Activated naive CD4-positive, alpha-beta T cell treated with Interleukin-2 at 50 U/mL for 16 hours (primary cell): ENCODE results near the gene ARHGEF1.
A peak's percentile ranks its signal among the peaks of the same experiment; 100 is the strongest.
"Not testable (repeated sequence)": the region's sequence is repeated elsewhere in the genome, so short reads cannot be mapped to it uniquely, and the experiment has no call there.

Experiments used
- DNase-seq: peaks from one replicate; pipeline ENCODE4 v3.0.0-alpha.2; 2020

ARHGEF1 gene

GRCh38 chr19:41863209-41863931, 19.6 kb upstream of the ARHGEF1 start:
- no peak for DNase-seq

- no peak for DNase-seq
These were observed 18.6 kb upstream of the ARHGEF1 start for GRCh38 chr19:41864374-41864773.

GRCh38 chr19:41866284-41866683, 16.7 kb upstream of the ARHGEF1 start:
- peak; percentile 10 for DNase-seq

GRCh38 chr19:41868120-41868988, 14.6 kb upstream of the ARHGEF1 start:
- no peak for DNase-seq

DNA sequence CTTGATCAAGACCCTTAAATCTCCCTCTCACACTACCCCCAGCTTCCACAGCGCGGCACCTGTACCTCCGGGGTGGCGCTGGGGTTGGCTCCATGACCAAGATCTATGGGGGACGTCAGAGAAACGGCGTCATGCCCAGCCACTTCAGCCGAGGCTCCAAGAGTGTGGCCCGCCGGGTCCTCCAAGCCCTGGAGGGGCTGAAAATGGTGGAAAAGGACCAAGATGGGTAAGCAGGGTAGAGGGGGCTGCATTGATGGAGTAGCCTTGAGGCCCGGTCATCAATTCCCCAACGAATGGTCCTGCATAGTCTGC, 14.0 kb upstream of the ARHGEF1 start:
- DNase-seq = no peak

DNA sequence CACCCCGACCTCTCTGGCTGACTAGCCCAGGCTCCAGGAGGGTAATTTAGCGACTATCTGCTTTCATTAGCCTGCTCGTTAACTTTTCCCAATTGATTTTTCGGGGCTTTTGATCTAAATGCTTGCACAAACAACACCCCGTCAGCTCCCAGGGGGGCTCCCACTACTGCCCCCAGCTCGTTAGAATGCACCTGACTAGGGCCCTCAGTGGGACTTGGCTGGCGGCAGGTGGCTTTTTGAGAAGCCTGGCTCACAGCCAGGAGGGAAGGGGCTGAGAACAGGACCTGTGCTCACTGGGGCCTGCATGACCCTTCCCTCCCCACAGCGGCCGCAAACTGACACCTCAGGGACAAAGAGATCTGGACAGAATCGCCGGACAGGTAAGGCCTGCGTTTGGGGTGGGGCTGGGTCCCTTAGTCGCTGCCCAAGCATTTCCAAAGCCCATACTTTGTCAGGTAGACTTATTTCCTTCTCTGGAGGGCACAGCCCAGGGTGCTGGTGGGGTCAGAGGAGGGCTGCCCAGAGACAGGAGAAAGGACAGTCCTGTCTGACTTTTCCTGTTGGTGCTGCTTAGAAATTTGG, 13.5 kb upstream of the ARHGEF1 start:
- no peak for DNase-seq

GRCh38 chr19:41870401-41870873, 12.5 kb upstream of the ARHGEF1 start:
- DNase-seq = no peak

GRCh38 chr19:41871573-41872383, 11.2 kb upstream of the ARHGEF1 start:
- DNase-seq = peak; percentile 69

- DNase-seq = no peak
These were observed 10.6 kb upstream of the ARHGEF1 start for GRCh38 chr19:41872384-41872774.

GRCh38 chr19:41872775-41873647, 10.0 kb upstream of the ARHGEF1 start:
- peak; percentile 75 for DNase-seq

GRCh38 chr19:41875973-41876372, 7.0 kb upstream of the ARHGEF1 start:
- not testable (repeated sequence) for DNase-seq

- DNase-seq = no peak
These were observed 5.8 kb upstream of the ARHGEF1 start, which contains the start of gene CD79A for GRCh38 chr19:41876847-41877832. Gene CD79A, plus strand, starts transcription at chr19:41877279. Its CDS starts 26 bp downstream, at chr19:41877305.

GRCh38 chr19:41877916-41878905, 4.8 kb upstream of the ARHGEF1 start:
- no peak for DNase-seq

DNA sequence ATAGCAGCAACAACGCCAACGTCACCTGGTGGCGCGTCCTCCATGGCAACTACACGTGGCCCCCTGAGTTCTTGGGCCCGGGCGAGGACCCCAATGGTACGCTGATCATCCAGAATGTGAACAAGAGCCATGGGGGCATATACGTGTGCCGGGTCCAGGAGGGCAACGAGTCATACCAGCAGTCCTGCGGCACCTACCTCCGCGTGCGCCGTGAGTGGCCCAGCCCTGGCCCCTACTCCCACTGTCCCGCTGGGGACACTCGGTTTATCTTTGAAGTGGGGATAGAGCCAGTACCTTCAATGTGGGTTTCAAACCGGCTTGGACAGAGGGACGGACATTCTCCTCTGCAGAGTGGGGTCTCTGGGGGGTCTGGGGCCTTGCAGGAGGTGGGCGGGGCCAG, 3.9 kb upstream of the ARHGEF1 start:
- DNase-seq = no peak

- DNase-seq = no peak
These were observed 3.2 kb upstream of the ARHGEF1 start for GRCh38 chr19:41879670-41880328.

DNA sequence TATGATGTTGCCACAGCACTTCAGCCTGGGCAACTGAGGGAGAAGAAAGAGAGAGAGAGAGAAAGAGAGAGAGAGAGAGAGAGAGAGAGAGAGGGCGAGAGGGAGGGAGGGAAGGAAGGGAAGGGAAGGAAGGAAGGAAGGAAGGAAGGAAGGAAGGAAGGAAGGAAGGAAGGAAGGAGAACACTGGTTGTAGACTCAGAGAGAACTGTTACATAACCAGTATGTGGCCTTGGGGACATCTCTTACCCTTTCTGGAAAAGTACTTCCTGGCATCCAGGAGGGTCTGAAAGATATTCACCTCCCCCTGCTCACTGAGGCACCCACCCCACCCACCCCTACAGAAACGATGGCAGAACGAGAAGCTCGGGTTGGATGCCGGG, 2.7 kb upstream of the ARHGEF1 start:
- DNase-seq = no peak

- DNase-seq = peak; percentile 24
These were observed 458 bp downstream of the ARHGEF1 start for GRCh38 chr19:41883463-41883820.

DNA sequence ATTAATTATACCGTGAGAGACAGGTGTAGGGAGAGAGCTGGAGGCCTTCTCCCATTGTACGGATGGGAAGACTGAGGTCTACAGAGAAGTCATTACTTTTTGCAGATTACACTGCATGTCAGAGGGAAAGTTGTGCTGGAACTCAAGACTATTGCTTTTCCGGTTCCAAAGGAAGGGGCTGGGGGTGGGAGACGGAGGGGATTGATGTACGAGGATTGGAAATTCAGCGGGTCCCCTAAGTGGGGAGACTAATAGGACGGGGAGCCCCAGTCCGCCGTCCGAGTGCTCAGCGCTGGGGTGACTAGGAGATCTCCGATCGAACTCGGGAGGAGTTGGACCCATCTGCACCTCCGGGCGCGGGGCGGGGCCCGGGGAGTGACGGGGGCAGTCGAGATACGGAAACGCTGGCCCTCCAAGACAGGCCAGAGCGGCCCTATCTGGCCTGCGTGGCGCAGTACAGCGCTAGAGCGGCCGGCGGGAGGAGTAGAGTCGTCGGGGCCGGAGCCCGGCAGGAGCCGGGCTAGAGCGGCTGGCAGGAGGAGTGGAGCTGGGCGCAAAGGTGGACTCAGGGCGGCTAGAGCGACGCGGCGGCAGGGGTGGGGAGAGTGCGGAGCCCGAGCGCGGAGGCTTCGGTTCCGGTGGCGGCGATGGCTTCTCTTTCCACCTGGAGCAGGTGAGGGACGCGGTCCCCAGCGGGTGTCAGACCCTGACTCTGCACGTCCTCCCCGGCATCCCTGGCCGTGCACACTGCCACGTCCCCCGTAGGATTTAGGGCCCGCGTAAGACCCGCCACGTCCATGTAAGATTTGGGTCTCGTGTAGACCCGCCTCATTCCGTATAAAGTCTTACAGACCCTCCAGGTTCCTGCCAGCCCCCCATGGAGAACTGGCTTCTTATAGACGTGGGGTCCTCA, 1.1 kb downstream of the ARHGEF1 start:
- peak; percentile 87 for DNase-seq
